ENCODE results near the gene SCNN1A. TPM values are rescaled to one million over a fixed set of nuclear protein-coding genes. Genes with fewer than 3 reads are reported as not detected.

The SCNN1A gene
- total and polyA plus RNA-seq, 8 donors = 16.6 to 486 (median 166) TPM

DNA sequence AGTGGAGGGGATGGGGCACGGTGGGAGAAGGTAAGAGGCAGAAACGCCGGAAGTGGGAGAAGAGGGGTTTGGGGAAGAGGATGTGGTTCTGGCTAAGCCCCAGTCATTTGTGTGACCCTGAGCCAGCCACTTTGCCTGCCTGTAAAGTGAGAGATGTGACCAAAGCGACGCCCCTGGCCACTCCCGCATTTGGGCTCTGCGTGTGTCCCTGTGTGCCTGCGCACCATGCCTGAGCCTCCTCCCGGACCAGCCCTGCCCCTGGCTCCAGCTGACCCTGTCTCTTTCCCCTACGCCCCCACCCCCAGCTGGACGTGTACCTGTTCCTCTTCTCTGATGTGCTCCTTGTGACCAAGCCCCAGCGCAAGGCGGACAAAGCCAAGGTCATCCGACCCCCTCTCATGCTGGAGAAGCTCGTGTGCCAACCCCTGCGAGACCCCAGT lies 56.9 kb downstream of the SCNN1A start:
- 68 to 89% (median 83%) methylated on average over 16 of the region's 16 CpGs for WGBS, 5 donors
- Histone ChIP-seq H3K9me3 (no peaks in the 10 kb centered on the region), H3K4me3 (no peak overlapping the region), H3K27me3 (no peaks in the 10 kb centered on the region), H3K4me1 (peaks cover 15 to 20% (median 17%) of the 10 kb centered on the region in 4 donors), H3K27ac (no peak overlapping the region), H3K36me3 (peaks cover 0 to 12% (median 9%) of the 10 kb centered on the region in 4 donors)
- TF ChIP-seq, protein P1, sequence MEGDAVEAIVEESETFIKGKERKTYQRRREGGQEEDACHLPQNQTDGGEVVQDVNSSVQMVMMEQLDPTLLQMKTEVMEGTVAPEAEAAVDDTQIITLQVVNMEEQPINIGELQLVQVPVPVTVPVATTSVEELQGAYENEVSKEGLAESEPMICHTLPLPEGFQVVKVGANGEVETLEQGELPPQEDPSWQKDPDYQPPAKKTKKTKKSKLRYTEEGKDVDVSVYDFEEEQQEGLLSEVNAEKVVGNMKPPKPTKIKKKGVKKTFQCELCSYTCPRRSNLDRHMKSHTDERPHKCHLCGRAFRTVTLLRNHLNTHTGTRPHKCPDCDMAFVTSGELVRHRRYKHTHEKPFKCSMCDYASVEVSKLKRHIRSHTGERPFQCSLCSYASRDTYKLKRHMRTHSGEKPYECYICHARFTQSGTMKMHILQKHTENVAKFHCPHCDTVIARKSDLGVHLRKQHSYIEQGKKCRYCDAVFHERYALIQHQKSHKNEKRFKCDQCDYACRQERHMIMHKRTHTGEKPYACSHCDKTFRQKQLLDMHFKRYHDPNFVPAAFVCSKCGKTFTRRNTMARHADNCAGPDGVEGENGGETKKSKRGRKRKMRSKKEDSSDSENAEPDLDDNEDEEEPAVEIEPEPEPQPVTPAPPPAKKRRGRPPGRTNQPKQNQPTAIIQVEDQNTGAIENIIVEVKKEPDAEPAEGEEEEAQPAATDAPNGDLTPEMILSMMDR (IDR thresholded peaks at IDR 0.05) = no peak
- TF ChIP-seq POLR2AphosphoS5 (IDR thresholded peaks at IDR 0.05) = no peak
- no peak for TF ChIP-seq POLR2A (IDR thresholded peaks at IDR 0.05)
- no peak for TF ChIP-seq EP300 (IDR thresholded peaks at IDR 0.05)
- intact Hi-C loops (cut with DNase I; ENCODE audit: low total_unique reads) = no loop called here
- no peak for DNase-seq

DNA sequence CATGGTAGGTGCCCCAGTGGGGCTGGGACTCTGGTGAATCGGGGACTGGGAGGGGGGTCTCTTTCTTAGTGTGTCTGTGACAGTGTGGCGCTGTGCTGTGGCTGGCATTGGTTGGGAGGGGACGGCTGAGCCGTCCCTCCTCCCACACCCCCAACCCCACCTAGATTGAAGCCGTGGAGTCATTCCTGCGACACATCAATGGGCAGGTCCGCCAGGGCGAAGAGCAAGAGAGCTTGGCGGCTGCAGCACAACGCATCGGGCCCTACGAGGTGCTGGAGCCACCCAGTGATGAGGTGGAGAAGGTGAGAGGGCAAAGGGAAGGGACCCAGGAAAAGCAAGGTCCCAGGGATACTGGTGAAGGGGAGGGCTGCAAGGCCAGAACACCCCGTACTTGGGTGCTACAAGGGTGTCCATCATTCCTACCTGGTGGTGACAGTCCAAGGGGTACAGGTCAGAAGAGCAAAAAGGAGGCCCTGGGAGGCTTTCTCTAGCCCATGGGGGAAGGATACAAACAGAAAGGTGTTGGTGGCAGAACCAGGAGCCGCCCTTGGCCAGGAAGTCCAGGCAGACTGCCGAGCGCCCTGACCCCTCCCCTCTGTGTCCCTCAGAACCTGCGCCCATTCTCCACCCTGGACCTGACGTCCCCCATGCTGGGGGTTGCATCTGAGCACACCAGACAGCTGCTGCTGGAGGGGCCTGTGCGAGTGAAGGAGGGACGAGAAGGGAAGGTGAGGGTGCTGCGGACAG lies 57.5 kb downstream of the SCNN1A start:
- H3K36me3 ChIP-seq = peaks cover 0 to 12% (median 9%) of the 10 kb centered on the region in 4 donors
- intact Hi-C loops (cut with DNase I; ENCODE audit: low total_unique reads) = no loop called here
- 79 to 88% (median 83%) methylated on average over 17 to 21 of the region's 21 CpGs for WGBS, 5 donors

DNA sequence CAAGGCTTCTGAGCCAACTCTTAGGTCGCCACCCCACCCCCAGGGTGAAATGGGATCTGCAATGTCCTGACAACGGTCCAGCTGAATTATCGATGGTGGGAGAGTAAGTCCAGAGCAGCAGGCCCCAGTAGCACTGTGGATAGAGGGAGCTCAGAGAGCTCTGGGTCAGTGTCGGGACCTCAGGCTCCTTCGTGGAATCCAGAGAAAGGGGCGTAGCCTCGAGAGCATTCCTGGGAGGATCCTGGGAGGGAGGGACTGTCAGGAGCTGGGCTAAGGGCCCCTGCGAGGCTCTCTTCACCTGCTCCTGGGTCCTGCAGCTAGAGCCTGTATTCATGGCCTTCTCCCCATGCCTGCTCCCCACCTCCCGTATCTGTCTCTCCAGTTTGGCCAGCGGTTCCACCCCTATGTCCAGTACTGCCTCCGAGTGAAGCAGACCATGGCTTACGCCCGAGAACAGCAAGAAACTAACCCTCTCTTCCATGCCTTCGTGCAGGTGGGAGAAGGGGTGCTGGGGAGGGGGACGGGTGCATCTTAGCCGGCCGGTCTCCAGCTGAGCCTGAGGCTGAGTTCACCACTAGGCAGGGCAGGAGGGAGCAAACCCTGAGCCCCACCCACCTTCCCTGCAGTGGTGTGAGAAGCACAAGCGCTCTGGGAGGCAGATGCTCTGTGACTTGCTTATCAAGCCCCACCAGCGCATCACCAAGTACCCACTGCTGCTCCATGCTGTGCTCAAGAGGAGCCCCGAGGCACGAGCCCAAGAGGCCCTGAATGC lies 58.3 kb downstream of the SCNN1A start:
- Histone ChIP-seq H3K9me3 (no peaks in the 10 kb centered on the region), H3K4me1 (peaks cover 6 to 20% (median 16%) of the 10 kb centered on the region in 4 donors), H3K4me3 (no peak overlapping the region), H3K27me3 (peaks cover 0 to 1% (median 0%) of the 10 kb centered on the region in 3 donors), H3K27ac (no peak overlapping the region), H3K36me3 (peaks cover 0 to 12% (median 9%) of the 10 kb centered on the region in 4 donors)
- WGBS, 5 donors = 82 to 90% (median 86%) methylated on average over 14 to 21 of the region's 21 CpGs
- no peak for DNase-seq
- intact Hi-C loops (cut with DNase I; ENCODE audit: low total_unique reads) = no loop called here
- TF ChIP-seq POLR2AphosphoS5 (IDR thresholded peaks at IDR 0.05) = no peak

More for the DNA sequence above, 57.5 kb downstream of the SCNN1A start:
- H3K27me3 ChIP-seq = no peaks in the 10 kb centered on the region
- DNase-seq = no peak
- no peak overlapping the region for H3K4me3 ChIP-seq
- H3K4me1 ChIP-seq = peaks cover 14 to 20% (median 16%) of the 10 kb centered on the region in 4 donors
- no peak overlapping the region for H3K27ac ChIP-seq
- no peaks in the 10 kb centered on the region for H3K9me3 ChIP-seq
- TF ChIP-seq POLR2A (IDR thresholded peaks at IDR 0.05) = no peak
- TF ChIP-seq, protein P1 (IDR thresholded peaks at IDR 0.05) = no peak
- no peak for TF ChIP-seq EP300 (IDR thresholded peaks at IDR 0.05)
- TF ChIP-seq POLR2AphosphoS5 (IDR thresholded peaks at IDR 0.05) = no peak

DNA sequence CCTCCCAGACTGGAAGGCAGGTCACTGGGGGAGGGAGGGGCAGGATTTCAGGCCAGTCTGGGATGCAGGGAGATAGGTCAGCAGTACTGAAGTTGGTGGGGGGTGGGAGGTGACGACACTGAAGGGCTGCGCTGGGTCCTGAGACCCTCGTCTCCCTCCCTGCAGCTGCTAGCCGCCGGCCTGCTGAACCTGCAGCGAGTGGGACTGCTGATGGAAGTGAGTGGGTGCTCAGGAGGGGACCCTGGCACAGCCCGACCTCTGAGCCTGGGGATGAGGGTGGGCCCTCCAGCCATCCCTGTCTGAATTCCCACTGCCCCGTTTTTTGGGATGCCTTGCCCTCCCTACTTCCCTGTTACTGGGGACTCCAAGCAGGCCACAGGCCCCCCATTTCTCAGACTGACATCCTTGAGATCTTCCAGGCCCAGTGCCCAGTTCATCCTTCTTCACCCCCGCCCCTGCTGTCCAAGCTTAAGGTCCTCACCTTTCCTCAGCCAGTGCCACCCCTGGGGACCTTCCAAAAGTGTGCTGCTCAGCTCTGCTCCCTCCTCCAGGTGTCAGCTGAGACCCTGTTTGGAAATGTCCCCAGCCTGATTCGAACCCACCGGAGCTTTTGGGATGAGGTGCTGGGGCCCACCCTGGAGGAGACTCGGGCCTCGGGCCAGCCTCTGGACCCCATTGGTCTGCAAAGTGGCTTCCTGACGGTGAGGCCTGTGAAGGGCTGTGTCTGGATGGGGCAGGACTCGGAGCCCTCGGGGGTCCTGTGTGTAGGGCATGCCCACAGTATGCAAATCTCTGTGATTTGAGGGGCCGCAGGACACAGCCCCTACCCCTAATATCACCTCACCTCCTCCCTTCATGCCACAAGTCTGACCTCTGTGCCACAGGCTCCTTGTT lies 59.4 kb downstream of the SCNN1A start:
- no peak overlapping the region for H3K4me3 ChIP-seq
- H3K9me3 ChIP-seq = no peaks in the 10 kb centered on the region
- intact Hi-C loops (cut with DNase I; ENCODE audit: low total_unique reads) = no loop called here
- H3K36me3 ChIP-seq = peaks cover 0 to 9% (median 9%) of the 10 kb centered on the region in 4 donors
- H3K27me3 ChIP-seq = peaks cover 0 to 13% (median 2%) of the 10 kb centered on the region in 3 donors
- no peak for DNase-seq
- H3K27ac ChIP-seq = no peak overlapping the region
- TF ChIP-seq POLR2A (IDR thresholded peaks at IDR 0.05) (no peak), EP300 (IDR thresholded peaks at IDR 0.05) (no peak), POLR2AphosphoS5 (IDR thresholded peaks at IDR 0.05) (no peak)
- TF ChIP-seq, protein P1 (IDR thresholded peaks at IDR 0.05) = no peak
- peaks cover 4 to 27% (median 25%) of the 10 kb centered on the region in 4 donors for H3K4me1 ChIP-seq
- 92 to 97% (median 94%) methylated on average over 15 to 17 of the region's 17 CpGs for WGBS, 5 donors
